Thyroid gland (tissue), 4 donors: ENCODE measurements around the gene SAAL1.
"Not testable (repeated sequence)": the region's sequence is repeated elsewhere in the genome, so short reads cannot be mapped to it uniquely, and the experiment has no call there.

ENCODE experiments used
- CTCF ChIP-seq, 6 experiments: fragments of 200-600 bp in 3 of 6; fragments of 450-650 bp in 3 of 6; sonication (generic) in 3 of 6; IDR thresholded peaks; one replicate each; pipeline ENCODE4 v1.5.1; 2016 to 2019; ENCODE audit warnings: antibody characterized with exemption in 6 of 6, mild to moderate bottlenecking in 2 of 6, inconsistent platforms in 1 of 6, moderate library complexity in 1 of 6
- POLR2A ChIP-seq, 2 donors: fragments of 450-650 bp; IDR thresholded peaks; one replicate each; pipeline ENCODE4 v1.6.1; 2017; ENCODE audit warnings: antibody characterized with exemption in 2 of 2, mild to moderate bottlenecking in 2 of 2, moderate library complexity in 1 of 2

- TF ChIP-seq POLR2A, CTCF (IDR thresholded peaks at IDR 0.05): not testable (repeated sequence)
Observed at GRCh38 chr11:18121331-18121828, 15.5 kb upstream of the SAAL1 start.
